GM03348 (cell line): ENCODE measurements around the gene NDUFB4.
"Not testable (repeated sequence)": the region's sequence is repeated elsewhere in the genome, so short reads cannot be mapped to it uniquely, and the experiment has no call there.

ENCODE experiments used
- DNase-seq: peaks from one replicate; pipeline ENCODE4 v3.0.0; 2012; ENCODE audit warnings: low spot score

The NDUFB4 gene

GRCh38 chr3:120569222-120570057 lies 26.7 kb upstream of the NDUFB4 start:
- DNase-seq, result no peak

GRCh38 chr3:120572027-120572426 lies 24.1 kb upstream of the NDUFB4 start:
- DNase-seq, result no peak

DNA sequence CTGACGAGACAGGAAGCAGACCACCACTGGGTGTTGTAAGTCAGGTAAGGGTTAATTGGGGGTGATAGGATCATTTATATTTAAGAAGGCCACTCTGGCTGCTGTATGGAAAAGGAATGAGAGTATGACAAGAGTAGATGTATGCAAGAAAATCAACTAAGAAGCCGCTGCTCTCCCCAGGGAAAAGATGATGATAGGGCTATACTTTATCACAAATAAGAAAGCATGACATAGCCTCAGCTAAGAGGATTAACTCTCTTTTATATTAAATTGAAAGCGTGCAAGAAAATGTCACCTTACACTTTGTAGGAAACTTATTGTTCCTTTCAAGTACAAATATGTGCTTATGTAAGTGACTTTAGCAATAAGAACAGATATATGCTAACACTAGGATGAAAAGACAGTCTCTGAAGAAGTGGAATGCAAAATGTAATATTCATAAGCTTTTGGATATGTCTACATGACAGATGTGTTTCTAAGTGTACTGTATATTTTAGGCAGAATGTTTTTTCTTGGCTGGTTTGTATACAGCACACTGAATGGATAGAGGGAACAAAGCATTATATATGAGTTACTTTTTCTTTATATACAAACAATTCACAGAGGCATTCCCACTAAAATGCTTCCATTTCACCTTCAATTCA lies 8.7 kb upstream of the NDUFB4 start:
- DNase-seq, result no peak

- DNase-seq, result no peak
Measured at GRCh38 chr3:120595788-120596115, 384 bp upstream of the NDUFB4 start.

DNA sequence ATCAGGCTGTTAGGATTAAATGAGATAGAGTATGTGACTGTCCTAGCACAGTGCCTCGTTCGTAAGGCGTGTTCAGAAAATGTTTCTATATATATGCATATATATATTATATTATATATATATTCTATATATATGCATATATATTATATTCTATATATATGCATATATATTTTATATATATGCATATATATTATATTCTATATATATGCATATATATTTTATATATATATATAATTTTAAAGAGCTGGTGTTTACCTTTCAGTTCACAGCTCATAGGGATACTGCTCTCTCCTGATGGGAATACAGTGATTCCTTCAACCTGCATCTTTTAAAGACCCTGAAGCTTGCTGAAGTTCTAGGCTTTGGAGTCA lies 702 bp downstream of the NDUFB4 start:
- DNase-seq, result no peak

DNA sequence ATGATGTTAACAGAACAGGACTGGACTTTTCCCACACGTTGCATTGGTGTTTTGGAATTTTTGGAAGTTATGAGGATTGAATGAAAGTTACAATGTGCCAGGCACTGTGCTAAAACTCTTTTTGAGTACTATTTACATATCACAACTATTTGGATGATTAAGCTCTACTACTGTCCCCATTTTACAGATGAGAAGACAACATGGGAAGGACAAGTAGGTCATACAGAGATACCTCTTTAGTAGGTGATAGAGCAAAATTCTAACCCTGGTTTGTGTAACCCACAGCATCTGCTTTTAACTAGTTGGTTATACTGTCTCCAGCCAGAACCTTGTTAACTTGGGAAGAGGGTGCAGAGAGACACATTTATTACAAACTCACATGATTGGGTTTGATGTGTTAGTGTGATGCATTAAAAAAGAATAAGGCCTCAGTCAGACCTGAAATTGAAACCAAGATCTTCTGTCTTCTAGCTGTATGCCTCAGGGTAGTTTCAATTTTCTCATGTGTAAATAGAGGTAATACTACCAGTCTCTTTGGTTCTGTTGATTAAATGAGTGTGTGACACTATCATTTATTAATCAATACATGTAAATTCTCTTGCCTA lies 1.4 kb downstream of the NDUFB4 start:
- DNase-seq, result no peak

DNA sequence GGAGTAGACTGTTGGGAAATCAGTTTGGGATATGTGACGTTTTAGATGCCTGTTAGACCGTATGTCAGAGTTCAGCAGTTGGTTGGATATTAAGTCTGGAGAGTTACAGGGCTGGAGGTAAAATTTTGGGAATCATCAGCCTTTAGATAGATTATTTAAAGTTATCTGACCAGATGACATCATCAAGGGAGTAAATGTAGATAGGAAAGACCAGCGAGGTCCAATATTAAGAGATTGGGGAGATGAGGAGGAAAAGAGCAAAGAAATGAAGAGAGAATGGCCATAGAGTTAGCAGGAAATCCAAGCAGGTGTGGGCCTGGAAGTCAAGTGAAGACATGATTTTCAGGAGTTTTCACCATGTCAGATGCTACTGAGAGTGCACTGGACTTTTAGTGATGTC lies 3.1 kb downstream of the NDUFB4 start:
- DNase-seq, result no peak

DNA sequence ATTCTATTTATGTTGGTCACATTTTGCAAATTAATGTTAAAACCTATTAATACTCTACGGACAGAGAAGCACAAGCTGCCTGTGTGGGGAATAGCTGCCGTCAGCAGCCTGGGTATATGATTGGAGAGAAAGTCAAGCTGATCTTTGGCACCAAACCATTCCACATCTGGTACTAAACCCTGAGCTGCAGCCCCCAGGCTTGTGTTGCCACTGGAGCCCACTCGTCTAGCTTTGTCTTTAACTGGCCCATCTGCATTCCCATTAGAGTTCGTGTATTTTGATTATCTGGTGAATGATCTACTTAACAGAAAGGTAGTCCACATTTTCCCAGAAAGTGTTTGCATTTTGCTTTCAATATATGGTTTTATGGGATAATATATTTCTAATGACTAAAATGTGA lies 5.4 kb downstream of the NDUFB4 start:
- no peak for DNase-seq

- DNase-seq, result no peak
Measured at GRCh38 chr3:120602682-120603081, 6.5 kb downstream of the NDUFB4 start.

DNA sequence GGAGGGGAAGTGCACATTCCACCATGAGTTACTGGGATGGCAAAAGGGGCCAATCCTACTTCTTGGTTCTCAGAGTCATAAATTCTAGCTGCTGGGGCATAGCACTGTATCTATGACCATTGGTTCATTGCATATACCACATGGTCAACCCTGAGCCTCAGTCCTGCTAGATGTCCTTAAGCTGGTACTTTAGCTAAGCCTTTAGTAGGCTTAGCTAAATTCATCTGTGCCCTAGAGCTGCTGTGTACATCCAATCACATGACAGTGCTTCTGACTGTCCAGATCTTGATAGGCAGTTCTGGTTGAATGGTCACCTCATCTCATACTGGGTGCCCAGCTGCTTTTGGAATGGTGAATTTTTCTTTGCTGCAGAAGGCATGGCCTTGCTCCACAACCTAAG lies 8.2 kb downstream of the NDUFB4 start:
- DNase-seq, result no peak

DNA sequence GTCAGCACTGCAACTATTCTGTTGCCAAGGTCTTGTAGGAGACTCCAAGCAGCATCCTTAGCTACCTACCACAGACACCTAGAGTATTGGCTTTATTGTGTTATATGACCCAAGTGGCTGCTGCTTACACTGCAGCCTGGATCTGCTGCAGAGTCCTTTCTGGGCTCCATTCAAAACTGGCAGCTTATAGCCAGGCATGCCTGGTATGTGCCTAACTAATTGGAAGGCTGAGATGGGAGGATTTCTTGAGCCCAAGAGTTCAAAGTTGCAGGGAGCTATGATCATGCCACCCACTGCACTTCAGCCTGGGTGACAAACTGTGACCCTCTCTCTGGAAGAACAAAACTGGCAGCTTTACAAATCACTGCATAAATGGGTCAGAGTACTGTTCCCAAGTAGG lies 8.6 kb downstream of the NDUFB4 start:
- no peak for DNase-seq

DNA sequence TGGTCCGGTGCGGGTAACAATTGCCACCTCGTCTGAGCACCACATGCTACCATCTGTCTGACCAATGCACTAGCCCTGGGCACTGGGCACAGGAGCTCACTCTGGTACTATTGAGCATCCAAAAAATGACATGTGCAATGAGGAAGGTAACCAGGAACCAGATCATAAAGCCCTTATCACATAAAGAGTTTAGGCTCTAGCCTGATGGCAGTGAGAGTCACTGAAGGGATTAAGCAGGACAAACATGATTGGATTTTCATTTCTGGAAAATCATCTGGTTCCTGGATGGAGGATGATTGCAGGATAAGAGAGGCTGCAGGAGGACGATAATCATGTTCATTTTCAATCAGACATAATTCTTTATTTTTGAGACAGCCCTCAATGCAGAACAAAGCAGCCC lies 12.4 kb downstream of the NDUFB4 start:
- no peak for DNase-seq

GRCh38 chr3:120614765-120615164 lies 18.6 kb downstream of the NDUFB4 start:
- no peak for DNase-seq

GRCh38 chr3:120615847-120616609 lies 19.9 kb downstream of the NDUFB4 start:
- peak; percentile 63 for DNase-seq

DNA sequence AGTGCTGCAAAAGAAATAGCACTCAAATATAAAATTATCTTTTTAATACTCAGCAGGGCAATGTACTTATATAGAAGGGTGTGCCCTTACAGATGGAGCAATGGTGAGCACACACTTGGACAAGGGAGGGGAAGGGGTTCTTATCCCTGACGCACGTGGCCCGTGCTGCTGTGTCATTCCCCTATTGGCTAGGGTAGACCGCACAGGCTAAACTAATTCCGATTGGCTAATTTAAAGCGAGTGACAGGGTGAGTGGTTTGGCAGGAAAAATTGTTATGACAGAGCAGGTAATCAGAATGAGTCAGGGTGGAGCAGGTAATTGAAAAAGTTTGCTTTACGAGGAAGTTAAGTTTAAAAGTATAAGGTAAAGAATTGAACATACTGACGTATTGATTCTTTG lies 20.6 kb downstream of the NDUFB4 start:
- DNase-seq, result not testable (repeated sequence)

DNA sequence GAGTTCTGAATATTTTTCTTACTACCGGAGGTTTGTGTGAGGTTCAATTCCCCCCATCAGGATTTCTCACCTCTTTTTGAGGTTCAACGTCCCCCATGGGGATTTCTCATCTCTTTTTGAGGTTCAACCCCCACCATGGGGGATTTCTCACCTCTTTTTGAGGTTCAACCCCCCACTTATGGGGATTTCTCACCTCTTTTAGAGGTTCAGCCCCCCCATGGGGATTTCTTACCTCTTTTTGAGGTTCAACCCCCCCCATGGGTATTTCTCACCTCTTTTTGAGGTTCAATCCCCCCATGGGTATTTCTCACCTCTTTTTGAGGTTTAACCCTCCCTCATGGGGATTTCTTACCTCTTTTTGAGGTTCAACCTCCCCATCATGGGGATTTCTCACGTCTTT lies 26.3 kb downstream of the NDUFB4 start:
- no peak for DNase-seq

GRCh38 chr3:120622870-120623726 lies 27.0 kb downstream of the NDUFB4 start:
- DNase-seq, result peak; percentile 29

DNA sequence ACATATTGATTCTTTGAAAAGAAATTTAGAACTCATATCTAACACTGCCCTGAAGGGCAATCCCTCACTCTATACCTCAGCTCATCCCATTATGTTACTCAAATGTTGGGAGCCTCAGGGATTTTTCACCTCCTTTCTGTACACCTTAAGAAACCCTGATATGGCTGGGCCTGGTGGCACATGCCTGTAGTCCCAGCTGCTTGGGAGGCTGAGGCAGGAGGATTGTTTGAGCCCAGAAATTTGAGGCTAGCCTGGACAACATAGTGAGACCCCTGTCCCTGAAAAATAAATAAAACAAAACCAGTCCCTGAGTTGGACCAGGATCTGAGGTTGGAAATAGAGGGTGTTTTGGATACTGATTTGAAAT lies 27.6 kb downstream of the NDUFB4 start:
- DNase-seq, result no peak

DNA sequence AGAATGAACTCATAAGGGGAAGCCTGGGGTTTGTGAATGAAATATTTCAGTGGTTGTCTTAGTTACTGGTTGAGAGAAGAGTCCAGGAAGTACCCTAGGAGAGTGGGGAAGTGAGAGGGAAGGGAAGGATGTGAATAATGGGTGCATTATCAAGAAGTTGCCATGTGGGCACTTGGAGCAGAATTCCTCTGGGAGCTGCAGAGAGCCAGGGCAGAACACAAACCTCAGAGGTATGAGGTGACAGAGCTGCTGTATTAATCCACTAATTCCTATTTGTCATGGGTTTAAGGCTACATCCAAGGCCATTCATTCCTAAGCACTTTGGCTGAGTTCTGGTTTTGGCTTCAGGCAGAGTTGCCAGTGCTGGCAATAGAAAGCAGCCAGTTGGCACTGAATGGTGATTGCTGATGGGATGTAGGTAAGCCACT lies 29.0 kb downstream of the NDUFB4 start:
- no peak for DNase-seq

DNA sequence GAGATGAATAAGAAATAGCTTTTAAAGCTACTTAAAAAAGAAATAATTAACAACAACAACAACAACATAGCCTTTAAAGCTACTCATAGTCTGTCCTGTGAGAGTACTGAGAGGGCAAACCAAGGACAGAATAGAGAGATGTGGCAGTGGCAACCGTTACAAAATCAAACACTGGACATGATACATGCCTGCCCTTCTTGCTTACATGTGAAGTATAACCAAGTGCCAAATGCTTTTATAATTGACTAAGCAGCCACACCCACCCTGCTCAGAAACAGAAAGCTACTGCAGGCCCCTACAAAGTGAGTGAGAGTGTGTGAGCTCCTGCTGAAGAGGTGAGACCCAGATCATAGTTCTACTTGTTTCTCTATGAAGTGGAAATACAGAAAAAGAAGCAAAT lies 38.4 kb downstream of the NDUFB4 start:
- peak; percentile 15 for DNase-seq

DNA sequence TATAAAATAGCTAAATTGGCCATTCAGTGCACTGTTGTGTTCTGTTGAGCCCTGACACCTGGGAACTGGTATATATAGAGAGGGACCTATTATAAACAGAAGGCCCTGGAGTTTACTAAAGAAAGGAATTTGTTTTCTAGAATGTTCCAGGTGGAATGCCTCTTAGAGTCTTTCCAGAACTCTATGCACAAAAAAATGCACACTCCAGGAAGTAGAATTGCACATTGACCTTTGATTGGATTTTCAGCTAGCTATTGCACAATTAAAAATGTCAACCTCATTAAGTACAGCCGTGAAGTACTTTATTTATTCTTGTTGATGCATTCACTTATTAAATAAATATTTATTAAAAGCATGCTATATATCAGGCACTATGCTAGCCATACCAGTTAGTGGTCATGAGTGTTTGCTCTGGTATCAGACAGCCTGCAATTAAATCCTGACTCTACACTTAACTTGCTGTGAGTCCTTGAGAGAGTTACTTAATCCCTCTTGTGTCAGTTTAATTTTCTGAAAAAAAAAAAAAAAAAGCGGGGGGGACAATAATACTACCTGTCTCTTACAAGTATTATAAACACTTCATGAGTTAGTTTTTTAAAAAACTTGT lies 40.8 kb downstream of the NDUFB4 start:
- no peak for DNase-seq
